ENCODE data around the gene GALNT18.

Gene GALNT18

GRCh38 chr11:11433960-11434359, 187.8 kb downstream of the GALNT18 start:
- no peak for DNase-seq (ENCODE audit: low spot score)

- peak; percentile 3 for DNase-seq (ENCODE audit: low spot score)
Observed at GRCh38 chr11:11432621-11433319, 189.0 kb downstream of the GALNT18 start.

GRCh38 chr11:11430431-11430830, 191.4 kb downstream of the GALNT18 start:
- DNase-seq (ENCODE audit: low spot score), result peak; percentile 38

GRCh38 chr11:11428714-11429113, 193.1 kb downstream of the GALNT18 start:
- DNase-seq (ENCODE audit: low spot score), result no peak

GRCh38 chr11:11427542-11427941, 194.3 kb downstream of the GALNT18 start:
- DNase-seq (ENCODE audit: low spot score), result no peak

GRCh38 chr11:11427140-11427539, 194.7 kb downstream of the GALNT18 start:
- no peak for DNase-seq (ENCODE audit: low spot score)

GRCh38 chr11:11426226-11426952, 195.4 kb downstream of the GALNT18 start:
- DNase-seq (ENCODE audit: low spot score), result no peak

GRCh38 chr11:11425806-11426205, 196.0 kb downstream of the GALNT18 start:
- DNase-seq (ENCODE audit: low spot score), result no peak

- DNase-seq (ENCODE audit: low spot score), result no peak
Observed at GRCh38 chr11:11424688-11425087, 197.1 kb downstream of the GALNT18 start.

GRCh38 chr11:11422411-11423128, 199.2 kb downstream of the GALNT18 start:
- peak; percentile 20 for DNase-seq (ENCODE audit: low spot score)

GRCh38 chr11:11421509-11421908, 200.3 kb downstream of the GALNT18 start:
- no peak for DNase-seq (ENCODE audit: low spot score)

GRCh38 chr11:11420899-11421285, 200.9 kb downstream of the GALNT18 start:
- no peak for DNase-seq (ENCODE audit: low spot score)

GRCh38 chr11:11420191-11420898, 201.5 kb downstream of the GALNT18 start:
- no peak for DNase-seq (ENCODE audit: low spot score)

GRCh38 chr11:11419747-11420146, 202.1 kb downstream of the GALNT18 start:
- no peak for DNase-seq (ENCODE audit: low spot score)

- DNase-seq (ENCODE audit: low spot score), result peak; percentile 77
Observed at GRCh38 chr11:11416917-11417316, 204.9 kb downstream of the GALNT18 start.

- DNase-seq (ENCODE audit: low spot score), result peak; percentile 79
Observed at GRCh38 chr11:11416502-11416901, 205.3 kb downstream of the GALNT18 start.

- peak; percentile 18 for DNase-seq (ENCODE audit: low spot score)
Observed at GRCh38 chr11:11415901-11416300, 205.9 kb downstream of the GALNT18 start.

GRCh38 chr11:11414996-11415395, 206.8 kb downstream of the GALNT18 start:
- no peak for DNase-seq (ENCODE audit: low spot score)

- DNase-seq (ENCODE audit: low spot score), result no peak
Observed at GRCh38 chr11:11413776-11414175, 208.0 kb downstream of the GALNT18 start.

GRCh38 chr11:11411401-11411985, 210.3 kb downstream of the GALNT18 start:
- no peak for DNase-seq (ENCODE audit: low spot score)

GRCh38 chr11:11409901-11410300, 211.9 kb downstream of the GALNT18 start:
- DNase-seq (ENCODE audit: low spot score), result no peak

GRCh38 chr11:11409224-11409623, 212.6 kb downstream of the GALNT18 start:
- DNase-seq (ENCODE audit: low spot score), result no peak

Data from kidney tubule cell (primary cell).